Hematopoietic multipotent progenitor cell treated with erythropoietin and hydrocortisone succinate and interleukin-3 and kit ligand, for 8 days (in vitro differentiated cells): ENCODE data around the gene KRTAP21-2.
"Not testable (repeated sequence)": the region's sequence is repeated elsewhere in the genome, so short reads cannot be mapped to it uniquely, and the experiment has no call there.

Experiments used
- DNase-seq: peaks from one replicate; pipeline ENCODE4 v3.0.0-alpha.2; 2015

The KRTAP21-2 gene

GRCh38 chr21:30747159-30747558, at the start of gene KRTAP21-2:
TSS of gene KRTAP21-2 (minus strand) at chr21:30747259. CDS start at chr21:30747202, 57 bp downstream.
- no peak for DNase-seq

GRCh38 chr21:30793581-30794314, 46.7 kb upstream of the KRTAP21-2 start:
- DNase-seq: no peak

- no peak for DNase-seq
Observed at GRCh38 chr21:30779249-30779648, 32.2 kb upstream of the KRTAP21-2 start.

- DNase-seq: no peak
Observed at GRCh38 chr21:30769724-30770431, 22.8 kb upstream of the KRTAP21-2 start.

GRCh38 chr21:30760776-30761175, 13.7 kb upstream of the KRTAP21-2 start:
- no peak for DNase-seq

GRCh38 chr21:30758306-30758705, 11.2 kb upstream of the KRTAP21-2 start:
- DNase-seq: no peak

GRCh38 chr21:30755328-30755727, 8.3 kb upstream of the KRTAP21-2 start, which contains the start of gene KRTAP21-1:
TSS of gene KRTAP21-1 (minus strand) at chr21:30755428. CDS start at chr21:30755378, 50 bp downstream.
- DNase-seq: not testable (repeated sequence)

GRCh38 chr21:30740462-30740861, 6.6 kb downstream of the KRTAP21-2 start:
- DNase-seq: no peak

- no peak for DNase-seq
Observed at GRCh38 chr21:30733026-30733425, 14.0 kb downstream of the KRTAP21-2 start.

- no peak for DNase-seq
Observed at GRCh38 chr21:30726726-30727125, 20.3 kb downstream of the KRTAP21-2 start.

GRCh38 chr21:30719401-30719800, 27.7 kb downstream of the KRTAP21-2 start:
- no peak for DNase-seq

- DNase-seq: no peak
Observed at GRCh38 chr21:30718239-30718909, 28.7 kb downstream of the KRTAP21-2 start, which contains the start of gene KRTAP21-3. TSS of gene KRTAP21-3 (minus strand) at chr21:30718777. CDS start at chr21:30718759, 18 bp downstream.

GRCh38 chr21:30717105-30717504, 30.0 kb downstream of the KRTAP21-2 start:
- no peak for DNase-seq

- no peak for DNase-seq
Observed at GRCh38 chr21:30714946-30715345, 32.1 kb downstream of the KRTAP21-2 start.

- no peak for DNase-seq
Observed at GRCh38 chr21:30714456-30714855, 32.6 kb downstream of the KRTAP21-2 start.

GRCh38 chr21:30713766-30714165, 33.3 kb downstream of the KRTAP21-2 start:
- no peak for DNase-seq

GRCh38 chr21:30710499-30710898, 36.6 kb downstream of the KRTAP21-2 start:
- DNase-seq: no peak

GRCh38 chr21:30707409-30707808, 39.6 kb downstream of the KRTAP21-2 start:
- no peak for DNase-seq
